Cardiac septum (tissue), 1 donor: Measurements from ENCODE around the gene C18orf63. TPM values are rescaled to one million over a fixed set of nuclear protein-coding genes. Genes with fewer than 3 reads are reported as not detected.

Experiments
- DNase-seq: peaks from one replicate; pipeline ENCODE4 v3.0.0-alpha.2; 2020; ENCODE audit warnings: low spot score
- intact Hi-C: fragments of 100-400 bp; cut with DNase I; formaldehyde crosslinking; loops from one replicate; pipeline ENCODE4 v1.14.0; 2022
- total RNA-seq: library from RNA; stranded (reverse); fragmentation: NEBNext Ultra II Directional; extraction: Animal tissue kit (Norgen Biotek cat#: 25700); gene quantifications from one replicate; pipeline ENCODE4 v1.2.1, GENCODE V29; 2021
- donor health status: DM: no; HTN: no; CAD: no.

C18orf63 gene
- total RNA-seq, 1 donor from 2014 or later, result not detected

DNA sequence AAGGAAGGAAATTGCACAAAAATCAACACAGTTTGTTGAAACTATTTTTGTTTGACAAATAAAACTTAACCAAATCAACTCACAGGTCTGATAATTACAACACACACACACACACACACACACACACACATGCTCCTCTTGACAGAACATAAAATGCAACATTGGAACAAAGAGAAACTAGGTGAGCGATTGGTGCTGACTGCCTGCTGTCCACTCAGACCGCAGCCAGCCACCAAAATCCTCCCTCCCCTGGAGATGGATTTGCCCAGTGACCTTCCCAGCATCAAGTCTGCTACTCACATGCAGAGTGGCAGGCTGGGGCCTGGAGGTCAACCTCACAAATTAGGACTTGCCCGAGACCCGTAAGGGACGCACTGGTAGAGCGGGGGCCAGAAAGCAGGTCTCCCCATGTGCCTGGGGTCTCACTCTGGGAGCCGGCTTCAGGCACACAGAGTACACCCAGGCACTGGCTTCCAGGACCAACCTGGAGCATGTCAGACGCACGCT lies 80.1 kb downstream of the C18orf63 start:
- intact Hi-C loops, result no loop called here
- peak; percentile 70 for DNase-seq

DNA sequence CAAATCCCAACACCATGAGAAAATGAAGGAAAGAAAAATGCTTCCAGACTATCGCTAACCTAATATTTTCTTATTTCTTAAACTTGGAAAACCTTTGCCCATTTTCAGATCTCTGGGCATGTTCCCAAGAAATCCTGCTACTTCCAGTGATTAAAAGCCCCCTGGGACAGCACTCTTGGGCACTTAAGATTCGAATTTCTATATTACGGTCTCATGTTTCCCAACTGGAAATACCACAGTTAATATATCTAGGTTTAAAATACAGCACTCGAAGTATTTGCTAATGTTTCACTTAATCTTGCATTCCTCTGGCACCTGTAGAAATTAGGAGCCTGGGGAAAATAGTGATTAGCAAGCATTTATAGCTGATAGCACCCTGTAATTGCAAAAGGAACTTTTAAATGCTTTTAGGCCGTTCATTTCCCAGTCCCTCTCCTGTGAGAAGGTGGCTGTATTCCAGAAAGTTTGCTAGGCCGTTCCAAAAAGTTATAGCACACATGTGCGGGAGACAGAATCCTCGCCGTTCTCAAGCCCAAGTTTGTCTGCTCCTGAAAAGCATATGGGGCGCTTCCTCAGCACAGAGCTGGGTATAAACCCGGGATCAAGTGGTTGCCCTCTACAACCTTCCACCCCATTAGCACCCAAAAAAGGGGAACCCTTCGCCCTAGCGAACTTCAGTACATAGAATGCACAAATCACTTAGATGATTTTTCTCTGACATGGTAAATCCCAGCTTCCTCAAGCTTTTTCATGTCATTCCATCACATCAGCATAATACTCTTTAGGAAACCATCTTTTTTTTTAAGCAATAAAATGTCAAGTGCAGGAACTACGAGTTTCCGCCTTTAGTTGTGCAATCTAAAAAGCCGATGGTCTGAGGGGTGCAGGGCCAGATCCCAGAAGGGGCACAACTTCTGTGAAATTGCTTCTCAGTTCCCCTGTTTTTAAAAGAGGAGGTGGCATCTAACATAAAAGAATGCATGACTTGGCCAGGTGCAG lies 80.8 kb downstream of the C18orf63 start:
- peak; percentile 14 for DNase-seq
- intact Hi-C loops, result no loop called here

DNA sequence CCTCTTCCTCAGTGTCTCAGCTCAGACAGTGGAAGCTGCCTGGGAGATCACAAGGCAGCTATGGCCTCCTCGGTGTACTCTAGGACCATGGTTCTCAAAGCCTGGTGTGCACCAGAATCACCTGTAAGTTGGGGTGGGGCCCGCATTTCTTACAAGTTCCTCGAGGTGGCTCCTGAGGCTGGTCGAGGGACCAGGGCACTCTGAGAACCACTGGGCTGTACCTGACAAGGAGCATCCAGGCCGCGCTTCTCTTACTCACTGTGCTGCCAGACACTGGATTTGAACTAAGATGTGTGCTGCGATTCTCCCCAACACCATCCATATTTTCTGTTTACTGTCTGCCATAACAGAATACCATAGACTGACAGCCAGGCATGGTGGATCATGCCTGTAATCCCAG lies 81.9 kb downstream of the C18orf63 start:
- intact Hi-C loops, result no loop called here

DNA sequence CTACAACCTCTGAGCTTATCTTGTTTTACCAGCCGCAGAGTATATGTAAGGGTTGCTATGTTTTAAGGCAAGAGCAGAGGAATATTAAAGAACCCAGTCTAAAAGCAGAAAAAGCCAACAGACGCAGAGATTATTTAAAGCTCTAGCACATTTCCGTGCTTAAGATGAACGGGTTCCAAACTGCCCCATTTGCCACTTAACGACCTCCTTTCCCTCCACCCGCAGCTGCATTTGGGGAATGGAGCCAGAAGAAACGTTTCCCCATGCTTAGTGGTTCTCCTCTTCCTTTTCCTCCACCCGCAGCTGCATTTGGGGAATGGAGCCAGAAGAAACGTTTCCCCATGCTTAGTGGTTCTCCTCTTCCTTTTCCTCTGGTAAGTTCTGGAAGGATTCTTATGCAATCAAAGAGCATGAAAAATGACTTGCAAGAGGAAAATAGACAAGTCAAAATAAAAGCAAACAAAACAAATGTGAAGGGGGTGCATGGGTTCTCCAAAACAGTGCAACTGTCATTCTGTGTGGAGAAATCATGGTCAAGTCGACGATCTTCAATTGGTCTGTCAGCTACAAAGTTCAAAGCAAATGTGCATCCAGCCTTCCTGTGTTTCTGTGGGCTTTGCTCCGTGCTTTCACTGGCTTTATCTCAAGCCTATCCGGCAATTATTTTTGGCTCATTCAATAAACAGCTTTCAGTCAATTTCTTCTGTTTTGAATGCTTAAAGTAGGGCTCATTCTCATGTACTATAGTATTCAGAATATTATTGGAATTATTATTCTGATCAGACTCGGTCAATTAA lies 83.7 kb downstream of the C18orf63 start:
- intact Hi-C loops, result no loop called here
- no peak for DNase-seq

More for the DNA sequence above, 81.9 kb downstream of the C18orf63 start:
- DNase-seq, result no peak

DNA sequence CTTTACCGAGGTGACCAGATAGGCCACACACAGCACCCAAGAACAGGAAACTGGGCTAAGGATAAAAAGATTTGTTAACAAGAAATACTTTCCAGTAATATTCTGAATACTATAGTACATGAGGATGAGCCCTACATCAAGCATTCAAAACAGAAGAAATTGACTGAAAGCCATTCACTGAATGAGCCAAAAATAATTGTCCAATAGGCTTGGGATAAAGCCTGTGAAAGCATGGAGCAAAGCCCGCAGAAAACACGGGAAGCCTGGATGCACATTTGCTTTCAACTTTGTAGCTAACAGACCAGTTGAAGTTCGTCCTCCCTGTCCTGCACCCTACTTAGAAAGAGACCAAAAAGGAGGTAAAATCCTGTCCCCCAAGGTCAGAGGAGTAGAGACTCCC lies 85.2 kb downstream of the C18orf63 start:
- intact Hi-C loops, result no loop called here
- no peak for DNase-seq

DNA sequence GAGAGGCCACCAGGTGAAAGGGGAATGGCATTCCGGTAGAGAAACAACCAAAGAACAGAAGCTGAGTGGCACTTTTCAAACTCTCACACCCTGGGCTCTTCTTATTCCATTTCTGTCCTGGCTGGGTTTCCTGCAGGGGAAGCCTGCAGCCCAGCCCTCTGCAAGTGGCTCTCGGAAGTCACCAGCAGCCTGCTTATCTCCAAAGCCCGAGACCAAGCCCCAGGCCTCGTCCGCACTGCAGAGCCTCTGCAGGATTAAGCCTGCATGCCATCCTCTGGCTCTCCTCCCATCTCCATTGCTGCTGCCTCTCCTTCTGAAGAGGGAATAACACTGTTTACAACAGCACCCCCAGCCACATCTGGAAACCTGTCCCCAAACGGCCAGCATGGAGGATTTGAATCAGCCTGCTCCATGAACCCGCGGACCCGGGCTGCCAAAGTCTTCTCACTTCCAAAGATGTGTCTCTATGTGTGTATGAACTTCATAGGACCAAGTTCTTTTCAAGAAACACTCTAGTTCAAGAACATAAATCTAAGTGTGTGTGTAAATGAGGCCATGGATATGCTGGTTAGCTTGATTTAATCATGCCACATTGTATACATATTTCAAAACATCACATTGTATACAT lies 87.3 kb downstream of the C18orf63 start:
- DNase-seq, result peak; percentile 71
- intact Hi-C loops, result no loop called here

DNA sequence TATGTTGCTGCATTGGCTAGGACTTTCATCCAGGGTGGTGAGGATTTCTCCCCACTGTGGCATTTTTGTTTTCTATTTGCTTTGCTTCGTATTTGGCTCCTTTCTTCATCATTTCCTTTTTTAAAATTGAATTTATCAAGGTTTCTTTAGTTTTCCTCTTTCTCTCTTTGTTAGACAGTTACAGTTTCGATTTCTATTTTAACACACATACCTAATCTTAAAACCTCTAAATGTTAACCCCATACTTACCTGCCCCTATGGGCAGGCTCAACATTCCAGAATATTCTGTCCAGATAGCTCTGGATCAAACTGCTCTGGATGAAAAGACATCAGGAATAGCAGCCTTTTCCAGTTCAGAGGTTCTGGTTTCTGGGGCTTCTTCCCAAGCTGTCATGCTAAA lies 92.2 kb downstream of the C18orf63 start:
- intact Hi-C loops, result no loop called here
- no peak for DNase-seq

Other genes with a start within 250 kb of the C18orf63 start
- gene FBXO15, start 168.0 kb upstream of the C18orf63 start, total RNA-seq, result 0.51 TPM
- 105 TPM for gene TIMM21, start 167.3 kb upstream of the C18orf63 start, total RNA-seq
- 57.2 TPM for gene CYB5A, start 23.9 kb upstream of the C18orf63 start, total RNA-seq
- gene DIPK1C, start 141.5 kb downstream of the C18orf63 start, total RNA-seq, result 5.9 TPM
- 65.7 TPM for gene CNDP2, start 180.5 kb downstream of the C18orf63 start, total RNA-seq
- gene CNDP1, start 218.7 kb downstream of the C18orf63 start, total RNA-seq, result not detected